HG03159 (cell line): ENCODE measurements around the gene PEX26.

ENCODE experiments used
- ATAC-seq: cut with Tn5 transposase; IDR thresholded peaks from one replicate; pipeline ENCODE4 v1.9.1; 2021; ENCODE audit warnings: mild to moderate bottlenecking, moderate library complexity; ENCODE audit not compliant: unreplicated experiment

Gene PEX26

DNA sequence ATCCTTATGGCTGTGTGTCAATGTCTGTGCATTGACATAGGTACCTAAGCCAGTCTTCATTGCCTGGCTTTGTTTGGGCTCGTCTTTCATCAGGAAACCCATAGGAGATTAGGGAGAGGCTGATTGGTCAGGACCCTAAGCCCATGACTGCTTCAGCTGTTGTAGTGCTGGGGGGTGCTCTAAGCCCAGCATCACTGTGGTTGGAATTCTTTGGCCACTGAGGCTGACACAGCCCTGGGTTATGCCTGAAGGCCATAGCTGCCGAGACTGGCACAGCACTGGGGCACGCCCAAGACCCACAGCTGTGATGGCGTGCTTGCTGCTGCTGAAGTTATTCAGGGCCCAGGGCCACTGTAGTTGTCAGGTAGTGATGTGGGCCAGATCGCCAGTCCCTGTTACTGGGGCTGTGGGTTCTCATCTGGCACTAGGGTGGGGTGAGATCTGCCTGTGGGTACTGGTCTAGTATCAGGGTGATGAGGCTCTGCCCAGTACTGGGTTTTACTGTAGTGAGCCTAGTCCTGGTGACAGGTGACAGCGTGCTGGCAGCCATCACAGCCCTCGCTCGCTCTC is 77.1 kb downstream of the PEX26 start:
- ATAC-seq = no peak
